HCT116 (cell line): ENCODE measurements around the gene KPNA3. TPM values are rescaled to one million over a fixed set of nuclear protein-coding genes. Genes with fewer than 3 reads are reported as not detected.
"Not testable (repeated sequence)": the region's sequence is repeated elsewhere in the genome, so short reads cannot be mapped to it uniquely, and the experiment has no call there.

ENCODE experiments used
- ATAC-seq: fragments of 200-7000 bp; cut with Tn5 transposase; 2 replicates; pipeline ENCODE4 v1.9.1; 2020; ENCODE audit warnings: mild to moderate bottlenecking, moderate library complexity
- BruUV-seq: library from RNA; stranded (reverse); fragments of 400-500 nt; replicated peaks from 2 replicates; lab custom pipeline; 2021; lab: Mats Ljungman, UMichigan
- CTCF ChIA-PET: fragments of 300-600 bp; sonication (Branson Sonifier 250); formaldehyde crosslinking; loops from one replicate; lab custom pipeline; 2021; ENCODE audit warnings: antibody characterized with exemption; lab: Charles Lee
- POLR2A ChIA-PET: fragments of 300-600, 350-600 bp; sonication (Branson Sonifier 250); formaldehyde crosslinking; loops from one replicate; lab custom pipeline; 2021; ENCODE audit warnings: antibody characterized with exemption; lab: Charles Lee
- RAD21 ChIA-PET, 2 experiments: fragments of 300-600 bp; sonication (Branson Sonifier 250); formaldehyde crosslinking; loops; one replicate each; lab custom pipeline; 2023; ENCODE audit warnings: low total read pairs in 2 of 2; ENCODE audit not compliant: uncharacterized antibody in 2 of 2, unreplicated experiment in 2 of 2, low non-redundant PET in 1 of 2; lab: Charles Lee
- DNase-seq: peaks from one replicate; pipeline ENCODE4 v3.0.0-alpha.2; 2010; ENCODE audit warnings: low read depth, low spot score
- H2AFZ ChIP-seq: fragments of 200-600 bp; shearing (Covaris generic), sonication (generic); 2 replicates; pipeline ENCODE4 v1.6.1; 2017; ENCODE audit warnings: low read depth, mixed run types, mixed read lengths, antibody characterized with exemption, low read length; ENCODE audit not compliant: poor library complexity, severe bottlenecking
- H3K27ac ChIP-seq: 2 replicates; pipeline ENCODE4 v1.5.1; 2012; ENCODE audit warnings: low read depth, low read length
- H3K27me3 ChIP-seq: fragments of 200-600 bp; sonication (generic); 2 replicates; pipeline ENCODE4 v1.6.1; 2016; ENCODE audit warnings: mixed run types, low read length, mixed read lengths; ENCODE audit not compliant: insufficient read depth
- H3K36me3 ChIP-seq, 2 experiments: fragments of 200-500 bp in 1 of 2; fragments of 200-600 bp in 1 of 2; sonication (Bioruptor generic) in 1 of 2; sonication (generic) in 1 of 2; 2 replicates each; pipeline versions ENCODE4 v1.5.1 to v1.6.1; 2014 to 2016; ENCODE audit warnings: low read length in 2 of 2, inconsistent platforms in 1 of 2, mixed read lengths in 1 of 2, mixed run types in 1 of 2; ENCODE audit not compliant: insufficient read depth in 2 of 2, control insufficient read depth in 1 of 2
- H3K4me1 ChIP-seq, 2 experiments: fragments of 200-600 bp in 1 of 2; sonication (generic) in 1 of 2; 2 replicates each; pipeline versions ENCODE4 v1.5.1 to v1.6.1; 2012 to 2017; ENCODE audit warnings: low read length in 2 of 2, inconsistent platforms in 1 of 2, mild to moderate bottlenecking in 1 of 2, mixed read lengths in 1 of 2, mixed run types in 1 of 2, moderate library complexity in 1 of 2; ENCODE audit not compliant: insufficient read depth in 2 of 2, control insufficient read depth in 1 of 2
- H3K4me2 ChIP-seq: fragments of 200-600 bp; sonication (generic); 2 replicates; pipeline ENCODE4 v1.6.1; 2017; ENCODE audit warnings: mixed run types, low read length, mixed read lengths
- H3K4me3 ChIP-seq, 2 experiments: fragments of 200-600 bp in 1 of 2; sonication (generic) in 1 of 2; replicated peaks in 1 of 2; 2 replicates each; pipeline ENCODE4 v1.5.1; 2011 to 2016; ENCODE audit warnings: low read length in 2 of 2, control low read depth in 1 of 2, low read depth in 1 of 2, mild to moderate bottlenecking in 1 of 2, mixed read lengths in 1 of 2, mixed run types in 1 of 2
- H3K79me2 ChIP-seq: fragments of 200-600 bp; sonication (generic); 2 replicates; pipeline ENCODE4 v1.6.1; 2017; ENCODE audit warnings: mild to moderate bottlenecking, mixed run types, low read length, moderate library complexity, mixed read lengths; ENCODE audit not compliant: insufficient read depth
- H3K9ac ChIP-seq: fragments of 200-600 bp; sonication (generic); 2 replicates; pipeline ENCODE4 v1.6.1; 2016; ENCODE audit warnings: low read length, mixed read lengths
- H3K9me2 ChIP-seq: fragments of 200-600 bp; sonication (generic), shearing (Covaris generic); 2 replicates; pipeline ENCODE4 v1.6.1; 2017; ENCODE audit warnings: mixed run types, mild to moderate bottlenecking, moderate library complexity; ENCODE audit not compliant: insufficient read depth
- H3K9me3 ChIP-seq, 2 experiments: fragments of 200-500 bp in 1 of 2; fragments of 200-600 bp in 1 of 2; sonication (Bioruptor generic) in 1 of 2; sonication (generic) in 1 of 2; 2 replicates each; pipeline ENCODE4 v1.6.1; 2014 to 2017; ENCODE audit warnings: low read length in 2 of 2, mixed read lengths in 2 of 2, inconsistent platforms in 1 of 2, low read depth in 1 of 2, mild to moderate bottlenecking in 1 of 2, mixed run types in 1 of 2, moderate library complexity in 1 of 2; ENCODE audit not compliant: control insufficient read depth in 1 of 2, insufficient read depth in 1 of 2
- H4K20me1 ChIP-seq: fragments of 200-600 bp; sonication (generic), shearing (Covaris generic); 2 replicates; pipeline ENCODE4 v1.6.1; 2017; ENCODE audit warnings: mixed run types, mild to moderate bottlenecking, moderate library complexity; ENCODE audit not compliant: insufficient read depth
- ATF3 ChIP-seq: IDR thresholded peaks from 2 replicates; pipeline ENCODE4 v1.6.1; 2012
- CBX3 ChIP-seq: IDR thresholded peaks from 2 replicates; pipeline ENCODE4 v1.6.1; 2012; ENCODE audit warnings: low read depth
- EGR1 ChIP-seq: IDR thresholded peaks from 2 replicates; pipeline ENCODE4 v1.6.1; 2012; ENCODE audit warnings: low read depth
- ELF1 ChIP-seq: IDR thresholded peaks from 2 replicates; pipeline ENCODE4 v1.6.1; 2012; ENCODE audit warnings: low read depth, borderline replicate concordance
- EZH2 ChIP-seq: fragments of 200-600 bp; sonication (generic); IDR thresholded peaks from 2 replicates; pipeline ENCODE4 v1.6.1; 2017; ENCODE audit warnings: antibody characterized with exemption, mixed run types
- EZH2phosphoT487 ChIP-seq: fragments of 200-600 bp; IDR thresholded peaks from 2 replicates; pipeline ENCODE4 v1.6.1; 2018; ENCODE audit warnings: antibody characterized with exemption, borderline replicate concordance
- FOSL1 ChIP-seq: IDR thresholded peaks from 2 replicates; pipeline ENCODE4 v1.6.1; 2012; ENCODE audit warnings: low read depth
- JUND ChIP-seq: IDR thresholded peaks from 2 replicates; pipeline ENCODE4 v1.6.1; 2012
- REST ChIP-seq: IDR thresholded peaks from 2 replicates; pipeline ENCODE4 v1.6.1; 2012; ENCODE audit warnings: low read depth
- SIN3A ChIP-seq: IDR thresholded peaks from 2 replicates; pipeline ENCODE4 v1.6.1; 2012; ENCODE audit warnings: low read depth
- SP1 ChIP-seq: IDR thresholded peaks from 2 replicates; pipeline ENCODE4 v1.6.1; 2012; ENCODE audit warnings: low read depth
- TCF7L2 ChIP-seq: IDR thresholded peaks from 2 replicates; pipeline ENCODE4 v1.7.0; 2011; ENCODE audit warnings: borderline replicate concordance, inconsistent platforms; ENCODE audit not compliant: insufficient read depth, insufficient read length; ENCODE audit errors: extremely low read depth
- YY1 ChIP-seq: IDR thresholded peaks from 2 replicates; pipeline ENCODE4 v1.6.1; 2011; ENCODE audit warnings: low read length, low read depth, moderate library complexity, mild to moderate bottlenecking; ENCODE audit not compliant: insufficient replicate concordance; ENCODE audit errors: extremely low read depth
- ZBTB33 ChIP-seq: IDR thresholded peaks from 2 replicates; pipeline ENCODE4 v1.6.1; 2011; ENCODE audit warnings: mild to moderate bottlenecking, low read length, moderate library complexity; ENCODE audit not compliant: insufficient replicate concordance; ENCODE audit errors: extremely low read depth
- ZFX ChIP-seq: fragments of 450-650 bp; IDR thresholded peaks from 2 replicates; pipeline ENCODE4 v1.6.1; 2017
- intact Hi-C: fragments of 100-400 bp; cut with micrococcal nuclease; formaldehyde crosslinking; loops from 2 replicates; pipeline ENCODE4 v1.10.0; 2022
- total RNA-seq: library from RNA; stranded (reverse); gene quantifications from one replicate; pipeline ENCODE4 v1.2.1, GENCODE V29; 2021; ENCODE audit not compliant: unreplicated experiment

KPNA3 gene
- total RNA-seq, 1 experiment from 2014 or later = 45.0 TPM

GRCh38 chr13:49820591-49821215 lies 28.2 kb upstream of the KPNA3 start:
- Histone ChIP-seq H3K4me3 (no peak overlapping the region), H3K9ac (no peak overlapping the region), H2AFZ (no peak overlapping the region), H3K9me2 (no peaks in the 10 kb centered on the region), H3K4me1 (no peaks in the 10 kb centered on the region), H3K4me2 (no peak overlapping the region), H3K79me2 (no peaks in the 10 kb centered on the region), H3K36me3 (no peaks in the 10 kb centered on the region), H4K20me1 (no peaks in the 10 kb centered on the region), H3K27ac (no peak overlapping the region), H3K9me3 (no peaks in the 10 kb centered on the region), H3K27me3 (no peaks in the 10 kb centered on the region)
- BruUV-seq = no TSS peak
- RAD21 ChIA-PET = interaction anchor here in 1 of 2 experiments (0.6 kb wide), 1 partner anchor 28 kb away, joined by 6 read pairs; no protein-coding TSS in a partner anchor
- TF ChIP-seq JUND (no peak), ATF3 (no peak), EGR1 (no peak), TCF7L2 (no peak), EZH2phosphoT487 (no peak), EZH2 (no peak), ZFX (no peak), SP1 (no peak), ELF1 (no peak), SIN3A (no peak), FOSL1 (no peak), ZBTB33 (no peak), YY1 (no peak), REST (no peak), CBX3 (no peak)
- POLR2A ChIA-PET = no interaction called here
- intact Hi-C loops = no loop called here
- ATAC-seq (no peak), DNase-seq (no peak)
- CTCF ChIA-PET = no interaction called here

GRCh38 chr13:49816047-49816446 lies 23.6 kb upstream of the KPNA3 start:
- H3K4me3 ChIP-seq, H3K4me1 ChIP-seq, H3K9ac ChIP-seq, H3K9me3 ChIP-seq, H2AFZ ChIP-seq, H3K36me3 ChIP-seq, intact Hi-C loops, BruUV-seq, POLR2A ChIA-PET, H3K27ac ChIP-seq, H3K27me3 ChIP-seq, DNase-seq, ATAC-seq, H3K79me2 ChIP-seq, RAD21 ChIA-PET, H3K9me2 ChIP-seq, H4K20me1 ChIP-seq, H3K4me2 ChIP-seq: not testable (repeated sequence)
- CTCF ChIA-PET = interaction anchor here (1.0 kb wide), 1 partner anchor 9 kb away, joined by 3 read pairs; no protein-coding TSS in a partner anchor
